ENCODE data around the gene CCN5.

DNA sequence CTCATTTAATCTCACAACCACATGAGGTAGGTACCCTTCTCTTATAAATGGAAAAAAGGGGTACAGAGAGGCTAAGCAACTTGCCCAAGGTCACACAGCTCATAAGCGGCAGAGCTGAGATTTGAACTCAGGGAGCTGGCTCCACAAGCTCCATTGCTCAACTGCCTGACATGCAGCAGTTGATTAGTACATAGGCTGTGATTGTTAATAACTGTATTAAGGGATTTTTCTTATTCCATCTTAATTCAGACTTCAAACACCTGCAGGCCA, 6.6 kb downstream of the CCN5 start:
- TF ChIP-seq, protein P1, sequence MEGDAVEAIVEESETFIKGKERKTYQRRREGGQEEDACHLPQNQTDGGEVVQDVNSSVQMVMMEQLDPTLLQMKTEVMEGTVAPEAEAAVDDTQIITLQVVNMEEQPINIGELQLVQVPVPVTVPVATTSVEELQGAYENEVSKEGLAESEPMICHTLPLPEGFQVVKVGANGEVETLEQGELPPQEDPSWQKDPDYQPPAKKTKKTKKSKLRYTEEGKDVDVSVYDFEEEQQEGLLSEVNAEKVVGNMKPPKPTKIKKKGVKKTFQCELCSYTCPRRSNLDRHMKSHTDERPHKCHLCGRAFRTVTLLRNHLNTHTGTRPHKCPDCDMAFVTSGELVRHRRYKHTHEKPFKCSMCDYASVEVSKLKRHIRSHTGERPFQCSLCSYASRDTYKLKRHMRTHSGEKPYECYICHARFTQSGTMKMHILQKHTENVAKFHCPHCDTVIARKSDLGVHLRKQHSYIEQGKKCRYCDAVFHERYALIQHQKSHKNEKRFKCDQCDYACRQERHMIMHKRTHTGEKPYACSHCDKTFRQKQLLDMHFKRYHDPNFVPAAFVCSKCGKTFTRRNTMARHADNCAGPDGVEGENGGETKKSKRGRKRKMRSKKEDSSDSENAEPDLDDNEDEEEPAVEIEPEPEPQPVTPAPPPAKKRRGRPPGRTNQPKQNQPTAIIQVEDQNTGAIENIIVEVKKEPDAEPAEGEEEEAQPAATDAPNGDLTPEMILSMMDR (IDR thresholded peaks at IDR 0.05), result no peak
- no peak for TF ChIP-seq POLR2A (IDR thresholded peaks at IDR 0.05)
